Measurements from ENCODE around the gene CXCL8.
A peak's percentile ranks its signal among the peaks of the same experiment; 100 is the strongest.

The CXCL8 gene

GRCh38 chr4:73718375-73719373 lies 21.7 kb upstream of the CXCL8 start:
- DNase-seq (ENCODE audit: low spot score), result no peak

- DNase-seq (ENCODE audit: low spot score), result no peak
These were observed 18.9 kb upstream of the CXCL8 start for GRCh38 chr4:73721435-73721834.

GRCh38 chr4:73721909-73722308 lies 18.5 kb upstream of the CXCL8 start:
- DNase-seq (ENCODE audit: low spot score), result peak; percentile 50

- no peak for DNase-seq (ENCODE audit: low spot score)
These were observed 17.3 kb upstream of the CXCL8 start for GRCh38 chr4:73723023-73723422.

GRCh38 chr4:73723928-73724327 lies 16.4 kb upstream of the CXCL8 start:
- no peak for DNase-seq (ENCODE audit: low spot score)

- no peak for DNase-seq (ENCODE audit: low spot score)
These were observed 14.9 kb upstream of the CXCL8 start for GRCh38 chr4:73725510-73725909.

GRCh38 chr4:73725985-73726384 lies 14.4 kb upstream of the CXCL8 start:
- peak; percentile 91 for DNase-seq (ENCODE audit: low spot score)

- no peak for DNase-seq (ENCODE audit: low spot score)
These were observed 12.7 kb upstream of the CXCL8 start for GRCh38 chr4:73727685-73728084.

GRCh38 chr4:73728091-73728741 lies 12.2 kb upstream of the CXCL8 start:
- no peak for DNase-seq (ENCODE audit: low spot score)

- DNase-seq (ENCODE audit: low spot score), result peak; percentile 84
These were observed 10.7 kb upstream of the CXCL8 start for GRCh38 chr4:73729534-73730165.

GRCh38 chr4:73730292-73730691 lies 10.1 kb upstream of the CXCL8 start:
- no peak for DNase-seq (ENCODE audit: low spot score)

- no peak for DNase-seq (ENCODE audit: low spot score)
These were observed 9.5 kb upstream of the CXCL8 start for GRCh38 chr4:73730867-73731266.

GRCh38 chr4:73731968-73732610 lies 8.3 kb upstream of the CXCL8 start:
- no peak for DNase-seq (ENCODE audit: low spot score)

- DNase-seq (ENCODE audit: low spot score), result peak; percentile 55
These were observed 7.5 kb upstream of the CXCL8 start for GRCh38 chr4:73732759-73733431.

GRCh38 chr4:73734530-73735001 lies 5.8 kb upstream of the CXCL8 start:
- no peak for DNase-seq (ENCODE audit: low spot score)

- DNase-seq (ENCODE audit: low spot score), result no peak
These were observed 5.1 kb upstream of the CXCL8 start for GRCh38 chr4:73735231-73735630.

- no peak for DNase-seq (ENCODE audit: low spot score)
These were observed 821 bp downstream of the CXCL8 start for GRCh38 chr4:73741031-73741749.

- DNase-seq (ENCODE audit: low spot score), result no peak
These were observed 1.6 kb downstream of the CXCL8 start for GRCh38 chr4:73741750-73742489.

GRCh38 chr4:73742490-73743160 lies 2.3 kb downstream of the CXCL8 start:
- no peak for DNase-seq (ENCODE audit: low spot score)

GRCh38 chr4:73743281-73743680 lies 2.9 kb downstream of the CXCL8 start:
- DNase-seq (ENCODE audit: low spot score), result no peak

Measured in COLO829 (cell line).